Inflammatory macrophage treated with lipopolysaccharide for 4 hours (primary cell): ENCODE data around the gene CREB3L2.
"Not testable (repeated sequence)": the region's sequence is repeated elsewhere in the genome, so short reads cannot be mapped to it uniquely, and the experiment has no call there.

Experiments used
- DNase-seq: peaks from one replicate; pipeline ENCODE4 v3.0.0-alpha.2; 2020

Gene CREB3L2, protein sequence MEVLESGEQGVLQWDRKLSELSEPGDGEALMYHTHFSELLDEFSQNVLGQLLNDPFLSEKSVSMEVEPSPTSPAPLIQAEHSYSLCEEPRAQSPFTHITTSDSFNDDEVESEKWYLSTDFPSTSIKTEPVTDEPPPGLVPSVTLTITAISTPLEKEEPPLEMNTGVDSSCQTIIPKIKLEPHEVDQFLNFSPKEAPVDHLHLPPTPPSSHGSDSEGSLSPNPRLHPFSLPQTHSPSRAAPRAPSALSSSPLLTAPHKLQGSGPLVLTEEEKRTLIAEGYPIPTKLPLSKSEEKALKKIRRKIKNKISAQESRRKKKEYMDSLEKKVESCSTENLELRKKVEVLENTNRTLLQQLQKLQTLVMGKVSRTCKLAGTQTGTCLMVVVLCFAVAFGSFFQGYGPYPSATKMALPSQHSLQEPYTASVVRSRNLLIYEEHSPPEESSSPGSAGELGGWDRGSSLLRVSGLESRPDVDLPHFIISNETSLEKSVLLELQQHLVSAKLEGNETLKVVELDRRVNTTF

GRCh38 chr7:138001529-138002095 lies at the start of gene CREB3L2:
TSS of gene CREB3L2 (minus strand) at chr7:138002086. CDS start at chr7:138001705, 381 bp downstream.
- DNase-seq = peak; percentile 41

GRCh38 chr7:138049505-138050116 lies 47.7 kb upstream of the CREB3L2 start:
- DNase-seq = no peak

DNA sequence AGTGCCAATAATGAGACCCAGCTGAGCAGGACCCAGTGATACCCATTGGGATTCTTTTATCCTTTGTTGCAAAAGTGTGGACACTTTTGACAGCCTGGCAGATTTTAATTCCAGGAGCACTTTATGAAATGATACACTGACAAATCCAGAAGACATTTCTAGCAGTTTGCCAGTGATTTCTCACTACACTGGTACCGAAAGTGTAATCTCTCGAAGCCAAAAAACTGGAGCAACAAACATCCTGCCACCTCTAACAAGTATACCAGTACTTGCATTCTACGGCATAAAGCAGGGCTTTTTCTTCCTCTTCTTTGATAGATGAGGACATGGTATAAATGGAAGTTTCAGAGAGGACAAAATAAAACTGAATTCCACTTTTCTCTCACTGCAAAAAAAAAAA lies 46.0 kb upstream of the CREB3L2 start:
- DNase-seq = no peak

DNA sequence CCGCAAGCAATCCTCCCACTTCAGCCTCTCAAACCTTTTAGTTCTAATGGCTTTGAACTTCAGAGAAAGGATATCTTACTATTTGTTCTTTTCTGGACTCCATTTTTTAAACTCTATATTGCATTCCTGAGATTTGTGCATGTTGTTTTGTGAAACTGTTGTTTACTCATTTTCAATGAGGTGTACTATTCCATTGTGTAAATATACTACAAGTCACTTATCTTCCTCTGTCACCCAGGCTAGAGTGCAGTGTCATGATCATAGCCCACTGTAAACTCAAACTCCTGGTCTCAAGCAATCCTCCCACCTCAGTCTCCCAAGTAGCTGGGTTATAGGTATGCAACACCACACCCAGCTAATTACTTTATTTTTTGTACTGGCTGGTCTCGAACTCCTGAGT lies 43.0 kb upstream of the CREB3L2 start:
- no peak for DNase-seq

- not testable (repeated sequence) for DNase-seq
These were observed 38.2 kb upstream of the CREB3L2 start for GRCh38 chr7:138040063-138040462.

DNA sequence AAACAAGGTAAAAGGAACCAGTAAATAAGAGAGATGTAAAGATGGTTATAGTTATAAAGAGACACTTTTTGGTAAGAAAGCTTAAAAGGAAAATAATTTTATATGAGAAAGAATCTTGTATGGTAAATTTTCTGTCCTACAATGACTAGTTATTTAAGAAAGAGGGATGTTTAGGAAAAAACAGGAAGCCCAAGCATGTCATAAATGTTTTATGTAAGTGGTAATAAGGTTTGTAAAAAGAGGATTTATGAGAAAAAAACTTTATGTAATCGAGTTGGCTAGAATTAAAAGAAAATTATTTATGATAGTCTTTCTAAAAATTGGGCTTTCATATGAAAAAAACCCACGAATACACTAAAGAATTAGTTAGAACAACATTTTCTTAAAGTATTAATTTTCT lies 34.2 kb upstream of the CREB3L2 start:
- DNase-seq = no peak

- DNase-seq = no peak
These were observed 31.4 kb upstream of the CREB3L2 start for GRCh38 chr7:138033241-138033640.

DNA sequence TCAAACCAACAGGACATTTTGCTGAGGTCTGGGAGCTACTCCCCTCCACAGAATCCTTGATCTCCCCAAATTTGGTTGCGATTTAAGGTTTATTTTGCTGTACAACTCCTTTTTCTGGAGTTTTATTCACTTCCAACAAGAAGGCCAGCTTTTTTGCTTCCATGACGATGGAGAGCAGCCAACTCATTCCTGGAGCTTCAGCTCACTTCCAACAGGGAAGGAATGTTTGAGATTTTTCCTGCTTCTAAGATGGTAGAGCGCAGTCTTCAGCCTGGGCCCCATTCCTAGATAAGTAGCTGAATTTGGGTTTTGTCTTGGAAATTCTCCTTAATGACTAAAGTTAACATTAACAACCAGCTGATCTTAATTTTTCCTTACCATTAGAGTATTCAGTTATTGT lies 30.9 kb upstream of the CREB3L2 start:
- DNase-seq = no peak

GRCh38 chr7:138032186-138032585 lies 30.3 kb upstream of the CREB3L2 start:
- peak; percentile 3 for DNase-seq

DNA sequence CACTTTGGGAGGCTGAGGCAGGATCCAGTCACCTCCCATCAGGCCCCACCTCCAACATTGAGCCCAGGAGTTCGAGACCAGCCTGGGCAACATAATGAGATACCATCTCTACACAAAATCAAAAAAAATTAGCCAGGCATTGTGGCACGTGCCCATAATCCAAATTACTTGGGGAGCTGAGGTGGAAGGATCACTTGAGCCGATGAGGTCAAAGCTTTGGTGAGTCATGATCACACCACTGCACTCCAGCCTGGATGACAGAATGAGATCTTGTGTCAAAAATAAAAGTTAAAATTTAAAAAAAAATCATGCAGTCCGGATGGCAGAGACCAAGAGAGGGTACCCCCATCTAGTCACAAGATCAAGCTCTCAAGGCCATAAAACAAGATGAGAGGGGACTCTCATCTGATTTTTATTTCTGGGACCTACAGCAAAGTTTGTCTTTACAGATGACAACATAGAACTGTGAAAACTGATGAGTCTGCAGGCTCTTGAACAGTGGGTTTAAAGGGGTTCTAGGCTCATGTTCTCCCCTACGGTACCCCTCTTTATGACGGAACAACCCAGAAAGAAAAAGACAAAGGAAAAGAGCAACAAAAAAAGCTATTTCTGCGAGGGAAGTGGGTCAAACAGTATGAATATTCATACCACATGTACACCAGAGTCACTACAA lies 28.9 kb upstream of the CREB3L2 start:
- DNase-seq = peak; percentile 80

DNA sequence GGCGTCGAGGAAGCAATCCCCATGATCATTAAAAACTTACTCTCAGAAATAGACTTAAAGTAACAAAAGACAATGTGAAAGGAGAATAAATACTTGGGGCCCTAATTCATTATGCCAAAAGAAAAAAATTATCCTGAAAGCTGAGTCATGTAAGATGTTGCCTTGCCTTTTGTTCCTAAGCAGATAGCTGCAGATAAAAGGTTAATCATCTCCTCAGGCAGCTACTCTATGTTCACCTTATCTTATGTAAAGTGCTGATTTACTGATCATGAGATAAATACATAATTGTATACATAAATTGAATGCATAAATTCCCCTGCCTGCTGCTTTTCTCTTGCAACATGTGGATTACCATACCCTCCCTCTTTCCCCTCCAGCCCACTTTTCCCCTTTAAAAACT lies 28.1 kb upstream of the CREB3L2 start:
- DNase-seq = peak; percentile 19

GRCh38 chr7:138029126-138029525 lies 27.2 kb upstream of the CREB3L2 start:
- DNase-seq = no peak

- no peak for DNase-seq
These were observed 25.2 kb upstream of the CREB3L2 start for GRCh38 chr7:138027100-138027499.

DNA sequence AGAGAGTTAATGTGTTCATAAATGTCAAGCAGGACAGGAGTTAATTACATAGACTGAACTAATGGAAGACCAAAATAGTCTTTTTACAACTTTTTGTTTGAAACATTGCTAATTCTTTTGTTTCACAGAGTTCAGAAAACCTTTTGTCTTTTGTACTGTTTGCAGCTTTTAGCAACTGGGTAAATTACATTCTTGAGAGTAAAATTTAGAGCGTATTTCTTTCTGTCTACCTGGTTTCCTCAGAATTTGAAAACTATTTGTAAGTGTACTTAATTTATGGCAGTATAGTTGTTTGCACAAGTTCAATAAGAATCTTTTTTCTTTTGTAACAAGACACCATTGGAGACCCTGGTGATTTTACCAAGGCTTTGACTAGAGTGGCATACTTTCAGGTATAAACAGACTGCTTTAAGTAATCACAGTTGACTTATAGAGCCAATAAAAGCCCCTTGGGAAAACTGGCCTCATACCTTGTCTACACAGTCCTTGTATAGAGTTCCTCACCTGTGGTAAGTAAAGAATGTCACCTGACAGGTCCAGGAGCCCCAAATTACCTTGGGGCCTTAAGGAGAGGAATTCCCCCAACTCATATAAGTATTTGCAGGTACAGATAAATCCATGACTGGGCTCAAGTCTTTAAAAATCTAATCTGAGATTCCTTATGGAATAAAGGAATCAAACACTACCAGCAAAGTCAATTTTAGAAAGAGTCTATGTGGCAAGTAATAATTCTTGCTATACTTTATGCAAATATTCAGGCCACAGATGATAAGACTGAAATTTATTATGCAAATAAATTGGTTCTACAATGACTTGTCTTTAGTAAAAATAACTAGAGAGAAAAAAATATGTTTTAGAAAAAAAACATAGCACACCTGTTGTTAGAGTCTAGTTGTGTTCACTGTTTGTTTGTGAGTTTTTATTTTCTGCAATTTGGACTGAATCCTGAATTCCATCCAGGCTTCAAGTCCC lies 23.6 kb upstream of the CREB3L2 start:
- no peak for DNase-seq

DNA sequence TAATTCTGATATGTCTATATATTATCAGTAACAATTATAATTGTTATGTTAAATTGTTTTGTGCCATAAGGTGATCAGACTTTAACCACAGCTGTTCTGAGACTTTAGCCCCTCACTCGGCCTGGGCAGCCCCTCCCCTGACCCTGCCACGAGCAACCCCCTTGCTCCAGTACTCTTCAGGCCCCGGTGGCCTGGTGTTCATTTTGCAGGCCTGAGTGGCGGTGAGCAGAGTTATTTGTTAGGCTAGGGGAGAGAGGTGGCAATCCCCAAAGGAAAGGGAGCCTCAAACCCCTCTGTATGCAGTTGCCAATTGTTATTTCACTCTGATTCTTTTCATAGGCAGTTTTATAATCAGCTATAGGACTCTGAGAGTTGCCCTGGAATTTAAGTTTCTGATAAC lies 22.9 kb upstream of the CREB3L2 start:
- no peak for DNase-seq

DNA sequence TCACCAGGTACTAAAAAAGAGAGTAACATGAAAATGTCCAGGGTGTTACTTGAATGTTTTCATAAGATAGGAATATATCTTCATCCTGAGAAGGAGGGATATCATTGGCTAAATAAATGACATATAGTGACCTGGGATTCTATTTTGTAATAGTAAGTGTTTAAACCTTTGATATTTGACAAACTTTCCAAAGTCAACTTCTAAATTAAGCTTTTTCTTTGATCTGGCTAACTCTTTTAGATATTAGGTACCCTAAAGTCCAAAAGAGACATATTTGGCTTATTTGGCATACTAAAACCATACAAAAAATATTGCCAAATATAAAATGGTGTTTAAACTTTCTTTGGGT lies 22.4 kb upstream of the CREB3L2 start:
- no peak for DNase-seq

- DNase-seq = peak; percentile 38
These were observed 21.9 kb upstream of the CREB3L2 start for GRCh38 chr7:138023618-138024342.

DNA sequence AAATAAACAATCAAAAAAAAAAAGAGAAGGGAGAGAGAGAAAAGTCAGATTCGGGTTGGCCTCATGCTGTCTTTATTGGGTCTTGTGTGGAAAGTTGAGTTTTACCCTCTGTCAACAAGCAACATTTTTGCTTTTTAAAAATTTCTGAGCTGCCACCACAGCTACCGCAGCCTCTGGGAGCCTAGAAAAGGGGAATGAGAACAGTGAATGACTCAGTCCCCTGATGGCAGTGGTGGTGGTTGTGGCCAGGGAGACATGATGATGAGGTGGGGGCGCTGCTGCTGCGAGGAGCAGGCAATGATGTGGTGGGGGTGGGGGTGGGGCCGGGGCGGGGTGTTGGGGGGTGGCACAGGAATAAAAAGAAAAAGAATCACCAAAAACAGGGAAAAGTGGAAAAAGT lies 20.0 kb upstream of the CREB3L2 start:
- peak; percentile 30 for DNase-seq

GRCh38 chr7:138017992-138018391 lies 16.1 kb upstream of the CREB3L2 start:
- DNase-seq = no peak

DNA sequence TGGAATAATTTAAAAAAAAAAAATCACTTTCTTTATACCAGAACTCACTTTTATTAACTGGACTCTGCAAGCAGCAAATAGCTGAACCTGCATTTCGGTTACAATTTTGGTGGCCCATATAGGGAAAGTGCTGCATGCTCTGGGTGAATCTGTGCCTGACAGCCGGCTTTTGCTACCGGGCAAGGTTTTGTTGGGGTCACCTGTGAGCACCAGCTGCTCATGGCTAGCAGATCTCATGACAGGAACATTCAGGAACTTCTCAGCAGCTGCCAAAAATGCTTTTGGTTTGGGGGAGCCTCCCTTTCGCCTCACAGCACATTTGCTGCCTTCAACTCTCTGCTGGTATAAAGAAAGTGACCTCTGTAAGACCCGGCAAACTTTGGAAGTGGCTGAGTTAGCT lies 13.2 kb upstream of the CREB3L2 start:
- DNase-seq = no peak

- no peak for DNase-seq
These were observed 12.8 kb upstream of the CREB3L2 start for GRCh38 chr7:138014686-138015085.

- not testable (repeated sequence) for DNase-seq
These were observed 12.3 kb upstream of the CREB3L2 start for GRCh38 chr7:138014201-138014600.
